ENCODE measurements around the gene EIF4A3. TPM values are rescaled to one million over a fixed set of nuclear protein-coding genes. Genes with fewer than 3 reads are reported as not detected.

EIF4A3 gene
- total and polyA plus RNA-seq, 2 experiments from 2014 or later = 124 to 126 TPM

DNA sequence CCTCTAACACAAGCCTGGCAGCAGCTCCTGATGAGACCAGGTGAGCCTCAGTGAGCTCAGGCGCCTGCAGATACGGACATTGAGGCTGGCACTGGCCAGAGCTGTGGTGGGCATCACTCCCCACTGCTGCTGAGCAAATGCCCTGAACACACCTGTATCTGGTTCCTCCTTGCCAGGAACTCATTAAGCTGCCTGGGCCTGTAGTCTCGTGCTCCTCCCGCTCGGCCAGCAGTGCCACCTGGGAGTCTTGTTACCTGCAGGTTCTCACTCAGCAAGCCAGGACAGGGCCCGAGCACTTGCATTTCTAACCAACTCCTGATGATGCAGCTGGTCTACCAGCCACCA is 13.3 kb downstream of the EIF4A3 start:
- no peaks in the 10 kb centered on the region for H3K4me1 ChIP-seq (ENCODE audit: low read depth)
- H3K27ac ChIP-seq = no peak overlapping the region
- H3K9me3 ChIP-seq (ENCODE audit: low read depth) = no peaks in the 10 kb centered on the region
- no peaks in the 10 kb centered on the region for H3K27me3 ChIP-seq
- peaks cover 51% of the 10 kb centered on the region for H3K36me3 ChIP-seq
- TF ChIP-seq CTCF (IDR thresholded peaks at IDR 0.05; ENCODE audit: low read depth, low read length) = no peak
- DNase-seq (ENCODE audit: low read depth in 1 of 2, low spot score in 1 of 2) = no peak
- H3K4me3 ChIP-seq = no peak overlapping the region

DNA sequence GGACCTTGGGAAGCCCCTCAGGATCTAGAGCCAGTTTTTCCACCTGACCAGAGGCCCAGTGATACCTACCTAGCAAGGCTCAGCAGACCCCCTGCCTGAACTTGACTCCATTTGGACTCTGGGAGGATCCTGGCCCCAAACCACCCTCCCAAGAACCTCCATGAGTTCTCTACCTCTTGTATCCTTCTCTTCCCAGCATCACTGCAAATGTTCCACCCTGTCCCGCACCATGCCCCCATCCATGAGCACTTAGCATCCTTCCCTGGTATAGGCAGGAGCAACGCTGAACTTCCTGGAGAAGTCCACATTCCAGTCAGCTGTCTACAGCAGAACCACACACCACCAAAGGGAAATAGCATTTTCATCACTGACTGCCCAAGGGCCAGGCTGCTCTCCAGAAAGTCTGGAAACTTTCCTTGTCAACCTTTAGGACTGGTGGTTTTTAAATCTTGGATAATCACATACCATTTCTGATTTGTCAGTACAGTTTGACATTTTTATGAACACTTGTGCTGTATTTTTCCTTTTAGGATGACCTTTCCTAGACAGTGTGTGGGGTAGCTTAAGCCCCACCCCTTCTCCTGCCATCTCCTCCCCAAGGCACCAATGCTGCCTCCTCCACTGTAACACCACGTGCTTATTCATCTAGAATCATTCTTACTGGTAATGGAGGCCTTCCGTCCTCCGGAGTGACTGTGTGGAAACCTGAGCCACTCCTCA is 13.9 kb downstream of the EIF4A3 start:
- TF ChIP-seq CTCF (IDR thresholded peaks at IDR 0.05; ENCODE audit: low read depth, low read length) = no peak
- peaks cover 45% of the 10 kb centered on the region for H3K36me3 ChIP-seq
- no peaks in the 10 kb centered on the region for H3K27me3 ChIP-seq
- H3K4me1 ChIP-seq (ENCODE audit: low read depth) = no peaks in the 10 kb centered on the region
- H3K9me3 ChIP-seq (ENCODE audit: low read depth) = no peaks in the 10 kb centered on the region
- no peak overlapping the region for H3K27ac ChIP-seq
- H3K4me3 ChIP-seq = no peak overlapping the region
- DNase-seq (ENCODE audit: low read depth in 1 of 2, low spot score in 1 of 2) = no peak

DNA sequence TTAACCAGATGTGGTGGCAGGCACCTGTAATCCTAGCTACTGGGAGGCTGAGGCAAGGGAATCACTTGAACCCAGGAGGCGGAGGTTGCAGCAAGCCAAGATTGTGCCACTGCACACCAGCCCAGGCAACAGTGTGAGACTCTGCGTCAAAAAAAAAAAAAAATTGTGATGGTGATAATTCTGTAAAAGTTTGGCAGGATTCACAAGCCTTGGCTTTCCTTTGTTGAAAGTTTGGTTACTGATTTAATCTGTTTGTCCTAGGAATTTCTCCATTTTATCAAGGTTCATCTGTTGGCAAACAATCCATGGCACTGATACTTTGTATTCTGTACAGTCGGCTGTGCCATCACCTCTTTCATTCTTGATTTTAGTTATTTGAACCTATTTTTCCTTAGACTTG is 15.9 kb downstream of the EIF4A3 start:
- Histone ChIP-seq H3K36me3 (peaks cover 27% of the 10 kb centered on the region), H3K4me3 (no peak overlapping the region), H3K4me1 (ENCODE audit: low read depth) (no peaks in the 10 kb centered on the region), H3K27me3 (no peaks in the 10 kb centered on the region), H3K9me3 (ENCODE audit: low read depth) (no peaks in the 10 kb centered on the region), H3K27ac (no peak overlapping the region)
- TF ChIP-seq CTCF (IDR thresholded peaks at IDR 0.05; ENCODE audit: low read depth, low read length) = no peak
- DNase-seq (ENCODE audit: low read depth in 1 of 2, low spot score in 1 of 2) = no peak

DNA sequence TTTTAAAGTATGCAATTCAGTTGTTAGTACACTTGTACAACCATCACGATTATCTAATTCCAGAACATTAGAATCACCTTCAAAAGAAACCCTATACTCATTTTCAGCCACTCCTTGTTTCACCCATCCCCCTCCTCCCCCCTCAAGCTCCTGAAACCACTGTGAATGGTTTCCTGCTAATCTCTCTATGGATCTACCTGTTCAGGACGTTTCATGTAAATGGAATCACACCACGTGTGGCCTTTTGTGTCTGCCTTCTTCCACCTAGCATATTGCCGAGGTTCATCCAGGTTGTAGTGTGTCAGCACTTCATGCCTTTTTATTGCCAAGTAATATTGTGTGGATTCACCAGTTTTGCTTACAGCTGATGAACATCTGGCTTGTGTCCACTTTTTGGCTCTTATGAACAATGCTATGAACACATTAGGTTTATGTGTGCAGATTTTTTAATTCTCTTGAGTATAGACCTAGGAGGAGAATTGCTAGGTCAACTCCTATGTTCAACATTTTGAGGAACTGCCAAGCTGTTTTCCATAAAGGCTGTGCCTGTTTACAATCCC is 17.8 kb downstream of the EIF4A3 start:
- Histone ChIP-seq H3K27ac (no peak overlapping the region), H3K4me3 (no peak overlapping the region), H3K27me3 (no peaks in the 10 kb centered on the region), H3K36me3 (peaks cover 8% of the 10 kb centered on the region), H3K4me1 (ENCODE audit: low read depth) (no peaks in the 10 kb centered on the region), H3K9me3 (ENCODE audit: low read depth) (no peaks in the 10 kb centered on the region)
- no peak for TF ChIP-seq CTCF (IDR thresholded peaks at IDR 0.05; ENCODE audit: low read depth, low read length)
- DNase-seq (ENCODE audit: low read depth in 1 of 2, low spot score in 1 of 2) = peak in 1 of 2 donors; percentile 26

GRCh38 chr17:80126449-80126715 is 20.5 kb downstream of the EIF4A3 start:
- Histone ChIP-seq H3K4me1 (ENCODE audit: low read depth) (no peaks in the 10 kb centered on the region), H3K27ac (no peak overlapping the region), H3K27me3 (no peaks in the 10 kb centered on the region), H3K4me3 (no peak overlapping the region), H3K9me3 (ENCODE audit: low read depth) (no peaks in the 10 kb centered on the region), H3K36me3 (no peaks in the 10 kb centered on the region)
- no peak for DNase-seq (ENCODE audit: low read depth in 1 of 2, low spot score in 1 of 2)
- TF ChIP-seq CTCF (IDR thresholded peaks at IDR 0.05; ENCODE audit: low read depth, low read length) = no peak

Measured in cardiac muscle cell (in vitro differentiated cells and primary cell).